ENCODE data around the gene NFU1. TPM values are rescaled to one million over a fixed set of nuclear protein-coding genes. Genes with fewer than 3 reads are reported as not detected.

The NFU1 gene
- total and polyA plus RNA-seq, 2 of the 13 experiments (the other 11 are each of a cell fraction or from before 2014, with no cell fraction given), result 39.1 to 84.0 TPM

- peaks cover 53% of the 10 kb centered on the region for H3K4me1 ChIP-seq (ENCODE audit: insufficient read depth, low read length)
- no peak for DNase-seq (ENCODE audit: low spot score)
- no peaks in the 10 kb centered on the region for H3K9me3 ChIP-seq (ENCODE audit: low read length)
- POLR2A ChIA-PET, result interaction anchor here (0.9 kb wide), 1 partner anchor 54 kb away, joined by 4 read pairs; the partner anchor contains the start of gene NFU1
- BruUV-seq (replicated peaks), result no TSS peak
- WGBS (ENCODE audit: low lambda C conversion rate), result 98% methylated on average over 7 of the region's 7 CpGs
- no peak for ATAC-seq
- peak overlapping the region in 1 of 3 experiments; percentile 15; a peak in 1 of 6 replicates for H3K4me3 ChIP-seq (replicated peaks in 1 of 3; ENCODE audit: insufficient read depth in 1 of 3, low read depth in 2 of 3, low read length in 3 of 3)
- H3K27me3 ChIP-seq (ENCODE audit: control insufficient read depth in 1 of 2, insufficient read depth in 2 of 2, low read length in 2 of 2), result no peaks in the 10 kb centered on the region; a peak in 1 of 5 replicates
- H3K9ac ChIP-seq (ENCODE audit: insufficient read depth, low read depth, low read length), result no peak overlapping the region
- TF ChIP-seq MAFK (conservative IDR thresholded peaks at IDR 0.05 in 1 of 2, IDR thresholded peaks at IDR 0.05 in 1 of 2; ENCODE audit: low read length in 2 of 2), result peak; percentile 96 to 97
- TF ChIP-seq MAFF (IDR thresholded peaks at IDR 0.05; ENCODE audit: low read depth, low read length), result peak; percentile 95
- TF ChIP-seq NFIB (CRISPR knock-in tag; IDR thresholded peaks at IDR 0.05; ENCODE audit: borderline replicate concordance), result no peak
- no peak for TF ChIP-seq SMAD1 (CRISPR knock-in tag; IDR thresholded peaks at IDR 0.05; ENCODE audit: borderline replicate concordance, low read depth)
- no peak for FAIRE-seq
- CTCF ChIA-PET (ENCODE audit: low intra/inter-chr PET ratio, low total read pairs), result no interaction called here
- peaks cover 52% of the 10 kb centered on the region for H4K20me1 ChIP-seq (ENCODE audit: insufficient read depth, low read length)
- no peak overlapping the region for H2AFZ ChIP-seq (ENCODE audit: low read length)
- intact Hi-C loops (cut with micrococcal nuclease; ENCODE audit: unreplicated experiment) (loop anchor here (10.0 kb wide), 1 partner anchor 208 kb away; no protein-coding TSS in a partner anchor), in situ Hi-C loops (cut with HindIII; ENCODE audit: extremely low pct_ligation_motif_present, low pct_unique_long_range_greater_than_20kb) (no loop called here)
- H3K36me3 ChIP-seq (replicated peaks in 1 of 2; ENCODE audit: control insufficient read depth in 1 of 2, insufficient read depth in 2 of 2, low read length in 2 of 2), result peaks cover 6 to 22% of the 10 kb centered on the region in 2 experiments
- H3K27ac ChIP-seq (ENCODE audit: extremely low read length, insufficient read depth, low read length), result no peak overlapping the region
- H3K4me2 ChIP-seq (ENCODE audit: low read depth, low read length), result peak overlapping the region; percentile 87
- peaks cover 88% of the 10 kb centered on the region for H3K79me2 ChIP-seq (ENCODE audit: insufficient read depth, low read length)
These were observed 53.9 kb downstream of the NFU1 start for GRCh38 chr2:69383176-69383812.

- ATAC-seq, result no peak
- Histone ChIP-seq H3K4me2 (ENCODE audit: low read depth, low read length) (no peak overlapping the region), H3K9me3 (ENCODE audit: low read length) (no peaks in the 10 kb centered on the region), H3K79me2 (ENCODE audit: insufficient read depth, low read length) (peaks cover 90% of the 10 kb centered on the region), H3K27ac (ENCODE audit: extremely low read length, insufficient read depth, low read length) (no peak overlapping the region), H3K27me3 (ENCODE audit: control insufficient read depth in 1 of 2, insufficient read depth in 2 of 2, low read length in 2 of 2) (no peaks in the 10 kb centered on the region; a peak in 1 of 5 replicates), H3K9ac (ENCODE audit: insufficient read depth, low read depth, low read length) (no peak overlapping the region), H4K20me1 (ENCODE audit: insufficient read depth, low read length) (peaks cover 60% of the 10 kb centered on the region), H3K4me1 (ENCODE audit: insufficient read depth, low read length) (peaks cover 46% of the 10 kb centered on the region), H3K4me3 (replicated peaks in 1 of 3; ENCODE audit: insufficient read depth in 1 of 3, low read depth in 2 of 3, low read length in 3 of 3) (no peak overlapping the region), H2AFZ (ENCODE audit: low read length) (no peak overlapping the region), H3K36me3 (replicated peaks in 1 of 2; ENCODE audit: control insufficient read depth in 1 of 2, insufficient read depth in 2 of 2, low read length in 2 of 2) (peaks cover 9 to 24% of the 10 kb centered on the region in 2 experiments)
- CTCF ChIA-PET (ENCODE audit: low intra/inter-chr PET ratio, low total read pairs), result no interaction called here
- POLR2A ChIA-PET, result no interaction called here
- no peak for DNase-seq (ENCODE audit: low spot score)
- in situ Hi-C loops (cut with HindIII; ENCODE audit: extremely low pct_ligation_motif_present, low pct_unique_long_range_greater_than_20kb), result no loop called here
- TSS peak; percentile 3 for BruUV-seq (replicated peaks)
- WGBS (ENCODE audit: low lambda C conversion rate), result 88% methylated on average over 2 of the region's 2 CpGs
- no peak for FAIRE-seq
- intact Hi-C loops (cut with micrococcal nuclease; ENCODE audit: unreplicated experiment), result loop anchor here (10.0 kb wide), 1 partner anchor 208 kb away; no protein-coding TSS in a partner anchor
- TF ChIP-seq FOXA1 (IDR thresholded peaks at IDR 0.05) (no peak), FOXA1 (CRISPR knock-in tag; IDR thresholded peaks at IDR 0.05) (no peak), ZFP36 (IDR thresholded peaks at IDR 0.05; ENCODE audit: borderline replicate concordance, low read depth, low read length, partially characterized antibody) (no peak), ZNF143 (CRISPR knock-in tag; IDR thresholded peaks at IDR 0.05) (no peak), ZNF253 (CRISPR knock-in tag; IDR thresholded peaks at IDR 0.05; ENCODE audit: borderline replicate concordance) (no peak), ADNP (CRISPR knock-in tag; IDR thresholded peaks at IDR 0.05) (no peak), ZNF615 (CRISPR knock-in tag; IDR thresholded peaks at IDR 0.05; ENCODE audit: borderline replicate concordance) (no peak), STAT5B (CRISPR knock-in tag; IDR thresholded peaks at IDR 0.05) (no peak), EED (CRISPR knock-in tag; IDR thresholded peaks at IDR 0.05) (no peak), ZNF607 (CRISPR knock-in tag; IDR thresholded peaks at IDR 0.05; ENCODE audit: borderline replicate concordance) (no peak), PRDM10 (CRISPR knock-in tag; IDR thresholded peaks at IDR 0.05; ENCODE audit: low read depth) (no peak), ZSCAN12 (CRISPR knock-in tag; IDR thresholded peaks at IDR 0.05) (no peak)
These were observed 54.7 kb downstream of the NFU1 start for GRCh38 chr2:69382547-69382946.

Data from HepG2 (cell line).